ENCODE measurements around the gene CEP112. TPM values are rescaled to one million over a fixed set of nuclear protein-coding genes. Genes with fewer than 3 reads are reported as not detected.

The CEP112 gene
- total and polyA plus RNA-seq, 2 of the 8 experiments (the other 6 are each of a cell fraction or from before 2014, with no cell fraction given) = 0.62 to 3.1 TPM

- no peak for TF ChIP-seq HDAC2 (IDR thresholded peaks at IDR 0.05; ENCODE audit: borderline replicate concordance in 1 of 2, low read depth in 2 of 2, low read length in 2 of 2)
- no peak for TF ChIP-seq POLR2AphosphoS5 (IDR thresholded peaks at IDR 0.05; ENCODE audit: low read depth, low read length)
Observed at GRCh38 chr17:66063686-66064085, 128.2 kb downstream of the CEP112 start (continued).

Measured in H1 (cell line).